GM12878 (cell line): Measurements from ENCODE around the gene LRRN4CL. TPM values are rescaled to one million over a fixed set of nuclear protein-coding genes. Genes with fewer than 3 reads are reported as not detected.
A peak's percentile ranks its signal among the peaks of the same experiment; 100 is the strongest.

Source experiments
- CEBPZ ChIP-seq: fragments of 150-350 bp; IDR thresholded peaks from 2 replicates; pipeline ENCODE4 v1.6.1; 2016; ENCODE audit warnings: low read depth, low read length
- CREB1 ChIP-seq: IDR thresholded peaks from 2 replicates; pipeline ENCODE4 v1.6.1; 2012; ENCODE audit warnings: low read depth, mild to moderate bottlenecking, inconsistent platforms
- EZH2 ChIP-seq: IDR thresholded peaks from 2 replicates; pipeline ENCODE4 v1.6.1; 2012; ENCODE audit warnings: low read depth, mild to moderate bottlenecking, control low read depth, inconsistent platforms, low read length, borderline replicate concordance; ENCODE audit not compliant: control insufficient read depth
- LARP7 ChIP-seq: fragments of 450-650 bp; IDR thresholded peaks from 2 replicates; pipeline ENCODE4 v1.6.1; 2017; ENCODE audit warnings: mild to moderate bottlenecking
- NFXL1 ChIP-seq: fragments of 450-650 bp; IDR thresholded peaks from 2 replicates; pipeline ENCODE4 v1.6.1; 2017; ENCODE audit warnings: antibody characterized with exemption, mild to moderate bottlenecking, borderline replicate concordance
- NFYB ChIP-seq: IDR thresholded peaks from 2 replicates; pipeline ENCODE4 v1.6.1; 2011; ENCODE audit warnings: low read depth, mild to moderate bottlenecking, low read length, improper control_type of control experiment, moderate library complexity; ENCODE audit not compliant: insufficient read depth
- PAX5 ChIP-seq: IDR thresholded peaks from 2 replicates; pipeline ENCODE4 v1.6.1; 2011; ENCODE audit warnings: low read depth, low read length, borderline replicate concordance
- PBX3 ChIP-seq: IDR thresholded peaks from 2 replicates; pipeline ENCODE4 v1.6.1; 2011; ENCODE audit warnings: mild to moderate bottlenecking, low read depth, low read length, moderate library complexity; ENCODE audit not compliant: insufficient replicate concordance
- PKNOX1 ChIP-seq: fragments of 450-650 bp; IDR thresholded peaks from 2 replicates; pipeline ENCODE4 v1.6.1; 2016; ENCODE audit warnings: mild to moderate bottlenecking
- POLR2AphosphoS2 ChIP-seq: IDR thresholded peaks from 2 replicates; pipeline ENCODE4 v1.6.1; 2011; ENCODE audit warnings: low read depth, mild to moderate bottlenecking, low read length, improper control_type of control experiment, moderate library complexity
- SMARCA5 ChIP-seq: fragments of 450-650 bp; IDR thresholded peaks from 2 replicates; pipeline ENCODE4 v1.6.1; 2017; ENCODE audit warnings: mild to moderate bottlenecking
- SREBF1 ChIP-seq: IDR thresholded peaks from 2 replicates; pipeline ENCODE4 v1.6.1; 2012; ENCODE audit warnings: mild to moderate bottlenecking, low read length
- SRF ChIP-seq, 2 experiments: IDR thresholded peaks; 2 replicates each; pipeline ENCODE4 v1.6.1; 2011; ENCODE audit warnings: low read depth in 2 of 2, low read length in 2 of 2, mild to moderate bottlenecking in 1 of 2, moderate library complexity in 1 of 2
- STAT3 ChIP-seq: IDR thresholded peaks from 2 replicates; pipeline ENCODE4 v1.6.1; 2011; ENCODE audit warnings: low read depth, low read length, improper control_type of control experiment
- TCF12 ChIP-seq: IDR thresholded peaks from 2 replicates; pipeline ENCODE4 v1.6.1; 2011; ENCODE audit warnings: low read depth, mild to moderate bottlenecking, low read length
- USF1 ChIP-seq: IDR thresholded peaks from 2 replicates; pipeline ENCODE4 v1.6.1; 2011; ENCODE audit warnings: borderline replicate concordance, low read depth, mild to moderate bottlenecking, moderate library complexity, mixed read lengths, low read length; ENCODE audit not compliant: insufficient read depth; ENCODE audit errors: extremely low read length
- ZBED1 ChIP-seq: IDR thresholded peaks from 2 replicates; pipeline ENCODE4 v1.6.1; 2016; ENCODE audit warnings: borderline replicate concordance
- polyA plus RNA-seq, 11 experiments: library from polyadenylated mRNA; depleted of rRNA in 4 of 11; unstranded in 6 of 11; stranded (reverse) in 5 of 11; fragments of >200 nt; fragmentation: Nextera tagmentation in 4 of 11; fragmentation: Illumina TruSeq in 1 of 11; extraction: Ambion mirVana in 4 of 11; extraction: Trizol in 1 of 11; gene quantifications; 1 replicate in 1 of 11; 2 replicates in 10 of 11; pipeline versions ENCODE4 v1.2.1 to v1.2.3, GENCODE V29; 2011 to 2016; ENCODE audit warnings: inconsistent platforms in 2 of 11, missing spikeins in 2 of 11, low read depth in 1 of 11
- total RNA-seq, 4 experiments: library from RNA; depleted of rRNA in 3 of 4; stranded (reverse); fragments of >200 nt in 3 of 4; fragmentation: Illumina TruSeq in 1 of 4; extraction: Trizol in 1 of 4; gene quantifications; 2 replicates each; pipeline versions ENCODE4 v1.2.1 to v1.2.3, GENCODE V29; 2013 to 2021
- TF ChIP-seq, protein P1 (sequence below): fragments of 450-650 bp; IDR thresholded peaks from 2 replicates; pipeline ENCODE4 v1.6.1; 2014; ENCODE audit warnings: mild to moderate bottlenecking
- TF ChIP-seq, protein P2 (sequence below), 3 experiments: IDR thresholded peaks in 2 of 3; conservative IDR thresholded peaks in 1 of 3; 2 replicates each; pipeline ENCODE4 v1.5.1; 2011; ENCODE audit warnings: low read depth in 3 of 3, low read length in 3 of 3, mild to moderate bottlenecking in 3 of 3, control low read depth in 2 of 3, moderate library complexity in 2 of 3, inconsistent platforms in 1 of 3, mixed read lengths in 1 of 3; ENCODE audit not compliant: control insufficient read depth in 2 of 3, insufficient read depth in 1 of 3; ENCODE audit errors: extremely low read depth in 1 of 3

LRRN4CL gene
- total and polyA plus RNA-seq, 10 of the 15 experiments (the other 5 are each of a cell fraction or from before 2014, with no cell fraction given) = 0.01 to 0.06 TPM; not detected in 8

DNA sequence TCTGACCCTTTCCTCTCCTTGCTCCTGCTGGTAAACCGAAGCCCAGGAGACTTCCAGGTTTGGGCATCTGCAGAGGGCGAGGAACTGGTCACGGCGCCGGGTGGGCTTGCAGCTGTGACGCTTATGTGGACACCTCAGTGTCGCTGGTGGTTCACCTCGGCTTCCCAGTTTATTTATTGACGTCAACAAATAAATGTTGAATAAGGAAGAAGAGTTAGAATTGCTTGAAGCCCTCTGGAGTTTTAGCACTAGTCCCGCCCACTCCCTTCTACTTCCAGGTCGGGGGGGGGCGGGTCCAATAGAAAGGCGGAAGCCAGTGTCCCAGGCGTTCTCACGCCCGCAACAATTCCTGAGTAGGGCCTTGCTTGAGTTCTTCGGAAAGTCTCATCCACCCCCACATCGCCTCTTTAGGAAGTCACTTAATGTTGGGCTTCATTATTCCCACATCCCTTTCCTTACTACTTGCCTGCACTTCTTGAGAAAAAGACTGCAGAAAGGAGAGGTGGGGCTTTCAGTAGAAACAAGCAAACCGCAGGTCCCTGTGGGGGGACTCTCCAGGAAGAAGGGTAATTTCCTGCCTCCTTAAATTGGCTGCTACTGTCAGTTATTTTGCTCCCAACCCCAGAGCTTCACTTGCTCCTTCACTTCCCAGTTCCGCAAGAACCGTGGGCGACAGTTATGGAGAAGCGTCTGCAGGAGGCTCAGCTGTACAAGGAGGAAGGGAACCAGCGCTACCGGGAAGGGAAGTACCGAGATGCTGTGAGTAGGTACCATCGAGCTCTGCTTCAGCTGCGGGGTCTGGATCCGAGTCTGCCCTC lies 39.0 kb upstream of the LRRN4CL start, which contains the start of gene TTC9C (continued):
- 0 out of 2 replicates have a peak, but pooled peaks have one; percentile 8 for TF ChIP-seq CREB1
- no peak for TF ChIP-seq PBX3
- no peak for TF ChIP-seq EZH2
- no peak for TF ChIP-seq NFYB
- TF ChIP-seq CEBPZ = no peak
- peak; percentile 13; the same call in 1 of the 2 replicates for TF ChIP-seq PKNOX1
- TF ChIP-seq ZBED1 = no peak
- peak; percentile 4; the same call in 1 of the 2 replicates for TF ChIP-seq TCF12
- TF ChIP-seq USF1 = no peak
- TF ChIP-seq SMARCA5 = peak; percentile 95
- TF ChIP-seq NFXL1 = no peak
- TF ChIP-seq PAX5 = no peak
- TF ChIP-seq LARP7 = no peak
- TF ChIP-seq POLR2AphosphoS2 = peak; percentile 73
- no peak for TF ChIP-seq STAT3
- TF ChIP-seq, protein P1, sequence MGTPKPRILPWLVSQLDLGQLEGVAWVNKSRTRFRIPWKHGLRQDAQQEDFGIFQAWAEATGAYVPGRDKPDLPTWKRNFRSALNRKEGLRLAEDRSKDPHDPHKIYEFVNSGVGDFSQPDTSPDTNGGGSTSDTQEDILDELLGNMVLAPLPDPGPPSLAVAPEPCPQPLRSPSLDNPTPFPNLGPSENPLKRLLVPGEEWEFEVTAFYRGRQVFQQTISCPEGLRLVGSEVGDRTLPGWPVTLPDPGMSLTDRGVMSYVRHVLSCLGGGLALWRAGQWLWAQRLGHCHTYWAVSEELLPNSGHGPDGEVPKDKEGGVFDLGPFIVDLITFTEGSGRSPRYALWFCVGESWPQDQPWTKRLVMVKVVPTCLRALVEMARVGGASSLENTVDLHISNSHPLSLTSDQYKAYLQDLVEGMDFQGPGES = no peak
- TF ChIP-seq, protein P2, sequence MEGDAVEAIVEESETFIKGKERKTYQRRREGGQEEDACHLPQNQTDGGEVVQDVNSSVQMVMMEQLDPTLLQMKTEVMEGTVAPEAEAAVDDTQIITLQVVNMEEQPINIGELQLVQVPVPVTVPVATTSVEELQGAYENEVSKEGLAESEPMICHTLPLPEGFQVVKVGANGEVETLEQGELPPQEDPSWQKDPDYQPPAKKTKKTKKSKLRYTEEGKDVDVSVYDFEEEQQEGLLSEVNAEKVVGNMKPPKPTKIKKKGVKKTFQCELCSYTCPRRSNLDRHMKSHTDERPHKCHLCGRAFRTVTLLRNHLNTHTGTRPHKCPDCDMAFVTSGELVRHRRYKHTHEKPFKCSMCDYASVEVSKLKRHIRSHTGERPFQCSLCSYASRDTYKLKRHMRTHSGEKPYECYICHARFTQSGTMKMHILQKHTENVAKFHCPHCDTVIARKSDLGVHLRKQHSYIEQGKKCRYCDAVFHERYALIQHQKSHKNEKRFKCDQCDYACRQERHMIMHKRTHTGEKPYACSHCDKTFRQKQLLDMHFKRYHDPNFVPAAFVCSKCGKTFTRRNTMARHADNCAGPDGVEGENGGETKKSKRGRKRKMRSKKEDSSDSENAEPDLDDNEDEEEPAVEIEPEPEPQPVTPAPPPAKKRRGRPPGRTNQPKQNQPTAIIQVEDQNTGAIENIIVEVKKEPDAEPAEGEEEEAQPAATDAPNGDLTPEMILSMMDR (IDR thresholded peaks at IDR 0.05 in 2 of 3, conservative IDR thresholded peaks at IDR 0.05 in 1 of 3; ENCODE audit: control insufficient read depth in 2 of 3, extremely low read depth in 1 of 3, insufficient read depth in 1 of 3, low read depth in 3 of 3, low read length in 3 of 3) = no peak
- TF ChIP-seq SRF (IDR thresholded peaks at IDR 0.05; ENCODE audit: low read depth in 2 of 2, low read length in 2 of 2) = peak; percentile 46 to 50; a peak in 1 of 4 replicates
- peak; percentile 61 for TF ChIP-seq SREBF1
